ENCODE results near the gene SERPINB6. TPM values are rescaled to one million over a fixed set of nuclear protein-coding genes. Genes with fewer than 3 reads are reported as not detected.

The SERPINB6 gene
- total RNA-seq, 1 donor from 2014 or later = 48.7 TPM

DNA sequence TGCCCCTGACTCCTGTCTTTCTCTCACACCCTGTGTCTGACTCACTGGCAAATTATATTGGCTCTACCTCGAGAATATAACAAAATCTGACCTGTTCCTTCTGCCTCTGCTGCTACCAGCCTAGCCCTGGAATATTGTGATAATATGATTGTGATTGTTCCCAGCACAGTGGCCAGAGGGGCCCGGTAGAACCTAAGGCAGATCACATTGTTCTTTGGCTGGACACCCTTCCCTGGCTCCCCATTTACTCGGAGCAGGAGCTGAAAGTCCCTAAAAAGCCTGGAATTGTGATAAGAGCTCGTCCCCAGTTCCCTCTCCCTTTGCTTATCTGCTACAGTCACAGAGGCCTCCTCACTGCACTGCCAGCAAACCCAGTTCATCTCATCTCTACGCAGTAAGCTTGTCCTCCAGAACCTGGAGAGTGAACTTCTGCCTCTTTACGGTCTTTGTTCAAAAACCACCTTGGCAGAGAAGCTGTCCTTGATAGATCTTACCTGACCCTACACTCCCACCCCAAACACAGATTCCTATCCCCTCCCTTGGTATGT is 21.8 kb downstream of the SERPINB6 start:
- Histone ChIP-seq H3K27me3 (ENCODE audit: control insufficient read depth, insufficient read depth, low read length) (no peaks in the 10 kb centered on the region), H3K4me3 (ENCODE audit: low read depth, low read length) (no peak overlapping the region), H3K36me3 (ENCODE audit: control insufficient read depth, insufficient read depth, low read length) (peaks cover 15% of the 10 kb centered on the region)
- DNase-seq (ENCODE audit: low read depth) (no peak), FAIRE-seq (no peak)
- TF ChIP-seq, protein P1, sequence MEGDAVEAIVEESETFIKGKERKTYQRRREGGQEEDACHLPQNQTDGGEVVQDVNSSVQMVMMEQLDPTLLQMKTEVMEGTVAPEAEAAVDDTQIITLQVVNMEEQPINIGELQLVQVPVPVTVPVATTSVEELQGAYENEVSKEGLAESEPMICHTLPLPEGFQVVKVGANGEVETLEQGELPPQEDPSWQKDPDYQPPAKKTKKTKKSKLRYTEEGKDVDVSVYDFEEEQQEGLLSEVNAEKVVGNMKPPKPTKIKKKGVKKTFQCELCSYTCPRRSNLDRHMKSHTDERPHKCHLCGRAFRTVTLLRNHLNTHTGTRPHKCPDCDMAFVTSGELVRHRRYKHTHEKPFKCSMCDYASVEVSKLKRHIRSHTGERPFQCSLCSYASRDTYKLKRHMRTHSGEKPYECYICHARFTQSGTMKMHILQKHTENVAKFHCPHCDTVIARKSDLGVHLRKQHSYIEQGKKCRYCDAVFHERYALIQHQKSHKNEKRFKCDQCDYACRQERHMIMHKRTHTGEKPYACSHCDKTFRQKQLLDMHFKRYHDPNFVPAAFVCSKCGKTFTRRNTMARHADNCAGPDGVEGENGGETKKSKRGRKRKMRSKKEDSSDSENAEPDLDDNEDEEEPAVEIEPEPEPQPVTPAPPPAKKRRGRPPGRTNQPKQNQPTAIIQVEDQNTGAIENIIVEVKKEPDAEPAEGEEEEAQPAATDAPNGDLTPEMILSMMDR (IDR thresholded peaks at IDR 0.05; ENCODE audit: insufficient read depth, low read length, severe bottlenecking) = no peak

DNA sequence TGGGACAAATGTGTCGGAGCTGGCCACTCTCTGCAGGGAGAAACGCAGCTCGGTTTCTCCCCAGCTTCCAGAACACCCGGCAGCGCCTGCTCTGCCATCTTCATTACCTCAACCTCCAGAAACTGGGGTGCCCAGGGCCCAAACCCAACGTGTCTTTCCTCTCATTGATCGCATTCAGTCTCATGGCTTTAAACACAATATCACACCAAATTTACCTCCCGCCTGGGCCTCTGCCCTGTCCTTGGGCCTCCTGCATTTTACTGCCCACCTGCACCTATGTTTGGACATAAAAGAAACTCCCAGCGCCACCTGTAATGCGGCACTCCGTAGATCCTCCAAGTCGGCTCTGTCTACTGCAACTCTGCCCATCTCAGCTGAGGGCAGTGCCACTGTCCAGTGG is 22.2 kb downstream of the SERPINB6 start:
- FAIRE-seq (no peak), DNase-seq (ENCODE audit: low read depth) (no peak)
- no peak overlapping the region for H3K4me3 ChIP-seq (ENCODE audit: low read depth, low read length)
- TF ChIP-seq, protein P1 (IDR thresholded peaks at IDR 0.05; ENCODE audit: insufficient read depth, low read length, severe bottlenecking) = no peak
- no peaks in the 10 kb centered on the region for H3K27me3 ChIP-seq (ENCODE audit: control insufficient read depth, insufficient read depth, low read length)
- H3K36me3 ChIP-seq (ENCODE audit: control insufficient read depth, insufficient read depth, low read length) = peaks cover 15% of the 10 kb centered on the region

DNA sequence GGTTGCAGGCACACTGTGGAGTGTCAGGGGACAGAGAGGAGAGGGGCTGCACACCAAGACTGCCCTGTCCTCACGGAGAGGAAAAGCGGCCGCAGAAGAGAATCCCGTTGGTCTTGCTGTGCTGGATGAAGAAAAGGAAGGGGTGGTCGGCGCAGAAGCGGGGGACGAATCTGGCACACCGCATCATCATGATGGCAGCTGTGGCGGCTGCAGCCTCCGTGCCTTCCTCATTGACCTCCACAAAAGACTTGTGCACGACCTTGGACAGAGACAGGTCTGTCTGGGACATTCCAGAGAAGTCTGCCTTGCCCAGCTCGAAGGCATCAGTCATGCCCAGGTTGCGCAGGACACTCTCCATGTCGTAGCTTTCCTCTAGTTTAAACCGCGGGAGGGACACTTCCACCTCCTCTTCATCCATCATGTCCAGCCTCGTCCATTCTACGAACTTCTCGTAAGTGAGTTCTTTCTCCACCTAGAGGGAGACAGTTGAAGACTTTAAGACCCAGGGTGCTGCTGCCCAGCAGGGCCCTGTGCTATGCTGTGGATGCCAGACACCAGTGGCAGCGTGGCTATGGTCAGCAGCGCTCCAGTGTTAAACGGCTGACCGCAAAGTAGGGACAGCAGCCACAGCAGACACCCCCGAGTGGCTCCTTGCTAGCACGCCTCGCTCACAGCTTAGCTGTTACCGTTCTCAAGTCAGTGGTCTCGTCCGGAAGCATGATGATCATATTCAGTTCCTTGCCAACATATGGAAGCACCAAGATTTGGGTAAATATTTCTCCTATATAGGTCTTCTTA is 22.9 kb downstream of the SERPINB6 start:
- DNase-seq (ENCODE audit: low read depth) (no peak), FAIRE-seq (no peak)
- H3K36me3 ChIP-seq (ENCODE audit: control insufficient read depth, insufficient read depth, low read length) = peaks cover 15% of the 10 kb centered on the region
- no peak overlapping the region for H3K4me3 ChIP-seq (ENCODE audit: low read depth, low read length)
- no peaks in the 10 kb centered on the region for H3K27me3 ChIP-seq (ENCODE audit: control insufficient read depth, insufficient read depth, low read length)
- TF ChIP-seq, protein P1 (IDR thresholded peaks at IDR 0.05; ENCODE audit: insufficient read depth, low read length, severe bottlenecking) = no peak

DNA sequence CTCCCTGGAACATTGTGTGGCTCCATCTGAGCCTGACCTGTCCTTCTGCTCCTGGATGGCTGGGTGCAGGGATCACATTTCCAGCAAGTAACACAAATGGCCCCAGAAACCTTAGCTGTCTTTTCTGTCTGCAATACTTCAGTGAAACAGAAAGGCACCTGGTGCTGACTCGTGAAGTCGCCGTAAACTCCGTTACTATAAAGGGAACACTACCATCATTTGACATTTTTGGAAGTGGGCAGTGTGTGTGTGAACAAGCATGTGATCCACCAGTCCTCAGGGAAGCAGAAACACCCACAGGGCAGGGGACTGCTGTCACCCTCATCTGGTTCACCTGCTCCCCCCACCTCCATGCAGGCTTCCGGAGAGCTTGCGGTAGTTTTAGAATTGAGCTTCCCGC is 23.9 kb downstream of the SERPINB6 start:
- H3K36me3 ChIP-seq (ENCODE audit: control insufficient read depth, insufficient read depth, low read length) = peaks cover 15% of the 10 kb centered on the region
- no peaks in the 10 kb centered on the region for H3K27me3 ChIP-seq (ENCODE audit: control insufficient read depth, insufficient read depth, low read length)
- H3K4me3 ChIP-seq (ENCODE audit: low read depth, low read length) = no peak overlapping the region
- TF ChIP-seq, protein P1 (IDR thresholded peaks at IDR 0.05; ENCODE audit: insufficient read depth, low read length, severe bottlenecking) = no peak
- DNase-seq (ENCODE audit: low read depth) (no peak), FAIRE-seq (no peak)

DNA sequence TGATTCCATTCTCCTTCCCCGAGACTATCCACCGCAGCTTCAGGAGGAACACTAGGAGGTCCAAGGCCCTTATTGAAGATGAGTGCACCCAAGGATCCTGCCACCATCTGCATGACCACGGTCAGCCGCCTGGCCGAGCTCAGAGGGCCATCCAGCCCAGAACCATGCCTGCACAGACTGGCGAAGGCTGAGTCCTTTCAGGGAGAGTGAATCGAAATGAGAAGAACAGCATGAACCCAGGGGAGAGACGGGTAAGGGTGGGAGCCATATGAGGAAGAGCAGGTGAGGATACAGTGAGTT is 26.3 kb downstream of the SERPINB6 start:
- no peak for FAIRE-seq
- no peak for DNase-seq (ENCODE audit: low read depth)
- peaks cover 11% of the 10 kb centered on the region for H3K36me3 ChIP-seq (ENCODE audit: control insufficient read depth, insufficient read depth, low read length)
- no peaks in the 10 kb centered on the region for H3K27me3 ChIP-seq (ENCODE audit: control insufficient read depth, insufficient read depth, low read length)
- H3K4me3 ChIP-seq (ENCODE audit: low read depth, low read length) = no peak overlapping the region
- TF ChIP-seq, protein P1 (IDR thresholded peaks at IDR 0.05; ENCODE audit: insufficient read depth, low read length, severe bottlenecking) = no peak
